Endothelial cell of umbilical vein (primary cell): ENCODE results near the gene MLLT6. TPM values are rescaled to one million over a fixed set of nuclear protein-coding genes. Genes with fewer than 3 reads are reported as not detected.

Experiments used
- BruUV-seq: library from RNA; stranded (reverse); fragments of 400-500 nt; replicated peaks from 2 replicates; lab custom pipeline; 2021; lab: Mats Ljungman, UMichigan
- CTCF ChIA-PET: fragments of 300-600, 350-600 bp; sonication (Branson Sonifier 250); formaldehyde crosslinking; loops from one replicate; lab custom pipeline; 2021; ENCODE audit warnings: antibody characterized with exemption, inconsistent platforms; lab: Charles Lee
- POLR2A ChIA-PET: fragments of 300-600, 350-600 bp; sonication (Branson Sonifier 250); formaldehyde crosslinking; loops from one replicate; lab custom pipeline; 2021; ENCODE audit warnings: antibody characterized with exemption, inconsistent platforms; lab: Charles Lee
- DNase-seq: peaks from one replicate; pipeline ENCODE4 v3.0.0-alpha.2; 2011; ENCODE audit warnings: low read depth, low spot score
- FAIRE-seq: peaks from 2 replicates; lab custom pipeline; 2011; peaks lifted over from hg19 to GRCh38; lab: Jason Lieb, UNC
- H2AFZ ChIP-seq: 2 replicates; pipeline ENCODE4 v1.6.0; 2012; ENCODE audit warnings: low read depth, low read length, control low read depth, inconsistent platforms
- H3K27ac ChIP-seq: 2 replicates; pipeline ENCODE4 v1.5.1; 2011; ENCODE audit warnings: low read depth, mild to moderate bottlenecking, control low read depth, low read length, moderate library complexity; ENCODE audit not compliant: insufficient read depth
- H3K27me3 ChIP-seq, 2 experiments: 2 replicates each; pipeline versions ENCODE4 v1.6.0 to v1.6.1; 2011; ENCODE audit warnings: low read length in 2 of 2, mixed read lengths in 1 of 2; ENCODE audit not compliant: control insufficient read depth in 2 of 2, insufficient read depth in 2 of 2
- H3K36me3 ChIP-seq, 2 experiments: 2 replicates in 1 of 2; 3 replicates in 1 of 2; pipeline ENCODE4 v1.5.1; 2011; ENCODE audit warnings: low read length in 2 of 2, mild to moderate bottlenecking in 1 of 2, moderate library complexity in 1 of 2; ENCODE audit not compliant: control insufficient read depth in 2 of 2, insufficient read depth in 2 of 2; ENCODE audit errors: extremely low read depth in 1 of 2
- H3K4me1 ChIP-seq: 3 replicates; pipeline ENCODE4 v1.5.1; 2011; ENCODE audit warnings: mild to moderate bottlenecking, low read length; ENCODE audit not compliant: control insufficient read depth, insufficient read depth; ENCODE audit errors: extremely low read depth
- H3K4me2 ChIP-seq: 2 replicates; pipeline ENCODE4 v1.6.1; 2011; ENCODE audit warnings: low read length, control low read depth, mixed read lengths; ENCODE audit not compliant: insufficient read depth
- H3K4me3 ChIP-seq, 3 experiments: fragments of 200-600 bp in 1 of 3; sonication (generic), shearing (Covaris generic) in 1 of 3; replicated peaks in 1 of 3; 2 replicates each; pipeline ENCODE4 v1.5.1; 2011 to 2016; ENCODE audit warnings: control low read depth in 3 of 3, low read length in 3 of 3, mild to moderate bottlenecking in 2 of 3, inconsistent platforms in 1 of 3, low read depth in 1 of 3, moderate library complexity in 1 of 3; ENCODE audit not compliant: insufficient read depth in 1 of 3
- H3K79me2 ChIP-seq: 2 replicates; pipeline ENCODE4 v1.6.0; 2012; ENCODE audit warnings: low read length, inconsistent platforms; ENCODE audit not compliant: control insufficient read depth, insufficient read depth
- H3K9ac ChIP-seq: replicated peaks from 2 replicates; pipeline ENCODE3; 2011; ENCODE audit warnings: low read length, control low read depth; ENCODE audit not compliant: insufficient read depth; ENCODE audit errors: extremely low read depth
- H3K9me1 ChIP-seq: replicated peaks from 3 replicates; pipeline ENCODE4 v1.6.0; 2011; ENCODE audit warnings: mild to moderate bottlenecking, low read length; ENCODE audit not compliant: control insufficient read depth, insufficient read depth; ENCODE audit errors: extremely low read depth
- H3K9me3 ChIP-seq: replicated peaks from 2 replicates; pipeline ENCODE4 v1.5.1; 2012; ENCODE audit warnings: low read length, inconsistent platforms; ENCODE audit not compliant: control insufficient read depth, insufficient read depth
- H4K20me1 ChIP-seq: replicated peaks from 2 replicates; pipeline ENCODE3; 2011; ENCODE audit warnings: mild to moderate bottlenecking, low read length; ENCODE audit not compliant: control insufficient read depth, insufficient read depth; ENCODE audit errors: extremely low read depth
- EZH2 ChIP-seq: IDR thresholded peaks from 2 replicates; pipeline ENCODE4 v1.6.1; 2012; ENCODE audit warnings: borderline replicate concordance, low read depth, mild to moderate bottlenecking, moderate library complexity, low read length, inconsistent platforms; ENCODE audit not compliant: severe bottlenecking
- FOS ChIP-seq: IDR thresholded peaks from 2 replicates; pipeline ENCODE4 v1.6.1; 2011; ENCODE audit warnings: mild to moderate bottlenecking, low read length, moderate library complexity, borderline replicate concordance; ENCODE audit not compliant: insufficient read depth
- GATA2 ChIP-seq: IDR thresholded peaks from 2 replicates; pipeline ENCODE4 v1.7.0; 2011; ENCODE audit warnings: low read depth, mild to moderate bottlenecking, moderate library complexity, mixed read lengths, low read length; ENCODE audit not compliant: insufficient read length, insufficient read depth
- JUN ChIP-seq: IDR thresholded peaks from 2 replicates; pipeline ENCODE4 v1.6.1; 2011; ENCODE audit warnings: borderline replicate concordance, low read depth; ENCODE audit not compliant: insufficient read length, insufficient read depth
- MYC ChIP-seq: IDR thresholded peaks from one replicate; pipeline ENCODE4 v1.6.1; 2011; ENCODE audit warnings: mild to moderate bottlenecking, low read depth, low read length
- dilution Hi-C: fragments of 300-500 bp; cut with MboI; formaldehyde crosslinking; loops from one replicate; pipeline ENCODE4 v1.15.0; 2019; ENCODE audit warnings: low sequenced_read_pairs; ENCODE audit not compliant: extremely low pct_ligation_motif_present
- intact Hi-C: fragments of 100-400 bp; cut with micrococcal nuclease; formaldehyde crosslinking; loops from one replicate; pipeline ENCODE4 v1.10.0; 2022
- polyA plus RNA-seq, 4 experiments: library from polyadenylated mRNA; depleted of rRNA in 3 of 4; stranded (reverse) in 3 of 4; unstranded in 1 of 4; fragments of >200 nt; gene quantifications; 2 replicates each; pipeline versions ENCODE4 v1.2.1 to v1.2.3, GENCODE V29; 2011 to 2012; ENCODE audit warnings: missing spikeins in 1 of 4
- total RNA-seq: library from RNA; stranded (reverse); gene quantifications from 2 replicates; pipeline ENCODE4 v1.2.3, GENCODE V29; 2021
- TF ChIP-seq, protein P1 (sequence below): IDR thresholded peaks from 2 replicates; pipeline ENCODE4 v1.6.1; 2011; ENCODE audit not compliant: insufficient read depth, insufficient read length
- TF ChIP-seq, protein P2 (sequence below), 2 donors: IDR thresholded peaks; 1 replicate in 1 of 2; 2 replicates in 1 of 2; pipeline ENCODE4 v1.5.1; 2011; ENCODE audit warnings: low read length in 2 of 2, mild to moderate bottlenecking in 2 of 2, moderate library complexity in 2 of 2, control low read depth in 1 of 2, inconsistent platforms in 1 of 2, low read depth in 1 of 2; ENCODE audit not compliant: insufficient read depth in 1 of 2; ENCODE audit errors: extremely low read depth in 1 of 2

MLLT6 gene
- total and polyA plus RNA-seq, 2 donors (not counting 3 experiments of a cell fraction or from before 2014, with no cell fraction given) = 32.1 to 85.4 TPM

DNA sequence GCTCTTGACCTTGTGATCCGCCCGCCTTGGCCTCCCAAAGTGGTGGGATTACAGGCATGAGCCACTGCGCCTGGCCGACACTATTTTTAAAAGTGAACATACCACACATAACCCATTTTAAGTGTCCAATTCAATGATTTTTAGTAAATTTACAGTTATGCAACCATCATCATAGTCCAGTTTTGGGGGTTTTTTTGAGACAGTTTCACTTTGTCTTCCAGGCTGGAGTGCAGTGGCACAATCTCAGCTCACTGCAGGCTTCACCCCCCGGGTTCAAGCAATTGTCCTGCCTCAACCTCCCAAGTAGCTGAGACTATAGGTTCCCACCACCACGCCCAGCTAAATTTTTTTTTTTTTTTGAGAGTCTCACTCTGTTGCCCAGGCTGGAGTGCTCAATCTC is 27.3 kb upstream of the MLLT6 start:
- Histone ChIP-seq H3K36me3 (no peaks in the 10 kb centered on the region), H3K4me2 (no peak overlapping the region), H3K79me2 (no peaks in the 10 kb centered on the region), H3K9me1 (no peaks in the 10 kb centered on the region), H4K20me1 (no peaks in the 10 kb centered on the region), H3K9me3 (no peaks in the 10 kb centered on the region), H3K27me3 (peaks cover 4 to 16% of the 10 kb centered on the region in 2 experiments), H3K9ac (no peak overlapping the region), H3K4me1 (peaks cover 14% of the 10 kb centered on the region), H2AFZ (no peak overlapping the region), H3K4me3 (no peak overlapping the region), H3K27ac (no peak overlapping the region)
- dilution Hi-C loops = no loop called here
- FAIRE-seq = no peak
- intact Hi-C loops = loop anchor here (1.0 kb wide), 5 partner anchors 24 to 475 kb away; partner anchors contain the start of gene CISD3
- ChIA-PET POLR2A (interaction anchor here (0.8 kb wide), 1 partner anchor 53 kb away, joined by 3 read pairs; no protein-coding TSS in a partner anchor), CTCF (interaction anchor here (1.1 to 7.9 kb wide), 14 partner anchors 9 to 475 kb away, joined by 3 to 138 read pairs (median 6); partner anchors contain the start of genes CISD3 and MLLT6)
- no peak for TF ChIP-seq MYC
- DNase-seq = no peak
- BruUV-seq = no TSS peak

DNA sequence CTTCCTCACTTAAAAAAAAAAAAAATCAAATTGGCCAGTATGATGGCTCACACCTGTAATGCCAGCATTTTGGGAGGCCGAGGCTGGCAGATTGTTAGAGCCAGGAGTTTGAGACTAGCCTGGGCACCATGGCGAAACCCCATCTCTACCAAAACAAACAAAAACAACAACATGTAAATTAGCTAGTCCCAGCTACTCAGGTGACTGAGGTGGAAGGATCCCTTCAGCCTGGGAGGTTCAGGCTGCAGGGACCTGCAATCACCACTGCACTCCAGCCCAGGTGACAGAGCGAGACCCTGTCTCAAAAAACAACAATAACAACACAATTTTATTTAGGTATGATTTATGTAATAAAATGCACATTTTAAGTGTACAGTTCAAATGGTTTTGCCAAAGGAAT is 24.0 kb upstream of the MLLT6 start:
- Histone ChIP-seq H3K9ac (no peak overlapping the region), H4K20me1 (no peaks in the 10 kb centered on the region), H3K9me1 (no peaks in the 10 kb centered on the region), H2AFZ (no peak overlapping the region), H3K4me1 (peaks cover 5% of the 10 kb centered on the region), H3K27me3 (no peaks in the 10 kb centered on the region), H3K36me3 (no peaks in the 10 kb centered on the region), H3K9me3 (no peaks in the 10 kb centered on the region), H3K79me2 (no peaks in the 10 kb centered on the region), H3K27ac (no peak overlapping the region), H3K4me3 (no peak overlapping the region), H3K4me2 (no peak overlapping the region)
- FAIRE-seq (no peak), DNase-seq (no peak)
- CTCF ChIA-PET = interaction anchor here (1.2 to 7.9 kb wide), 2 partner anchors 21 to 55 kb away, joined by 4 to 138 read pairs; no protein-coding TSS in a partner anchor
- BruUV-seq = no TSS peak
- TF ChIP-seq MYC (no peak), FOS (no peak), EZH2 (no peak), JUN (no peak), GATA2 (no peak)
- TF ChIP-seq, protein P1, sequence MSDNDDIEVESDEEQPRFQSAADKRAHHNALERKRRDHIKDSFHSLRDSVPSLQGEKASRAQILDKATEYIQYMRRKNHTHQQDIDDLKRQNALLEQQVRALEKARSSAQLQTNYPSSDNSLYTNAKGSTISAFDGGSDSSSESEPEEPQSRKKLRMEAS = no peak
- TF ChIP-seq, protein P2, sequence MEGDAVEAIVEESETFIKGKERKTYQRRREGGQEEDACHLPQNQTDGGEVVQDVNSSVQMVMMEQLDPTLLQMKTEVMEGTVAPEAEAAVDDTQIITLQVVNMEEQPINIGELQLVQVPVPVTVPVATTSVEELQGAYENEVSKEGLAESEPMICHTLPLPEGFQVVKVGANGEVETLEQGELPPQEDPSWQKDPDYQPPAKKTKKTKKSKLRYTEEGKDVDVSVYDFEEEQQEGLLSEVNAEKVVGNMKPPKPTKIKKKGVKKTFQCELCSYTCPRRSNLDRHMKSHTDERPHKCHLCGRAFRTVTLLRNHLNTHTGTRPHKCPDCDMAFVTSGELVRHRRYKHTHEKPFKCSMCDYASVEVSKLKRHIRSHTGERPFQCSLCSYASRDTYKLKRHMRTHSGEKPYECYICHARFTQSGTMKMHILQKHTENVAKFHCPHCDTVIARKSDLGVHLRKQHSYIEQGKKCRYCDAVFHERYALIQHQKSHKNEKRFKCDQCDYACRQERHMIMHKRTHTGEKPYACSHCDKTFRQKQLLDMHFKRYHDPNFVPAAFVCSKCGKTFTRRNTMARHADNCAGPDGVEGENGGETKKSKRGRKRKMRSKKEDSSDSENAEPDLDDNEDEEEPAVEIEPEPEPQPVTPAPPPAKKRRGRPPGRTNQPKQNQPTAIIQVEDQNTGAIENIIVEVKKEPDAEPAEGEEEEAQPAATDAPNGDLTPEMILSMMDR (IDR thresholded peaks at IDR 0.05; ENCODE audit: extremely low read depth in 1 of 2, insufficient read depth in 1 of 2, low read depth in 1 of 2, low read length in 2 of 2) = no peak
- POLR2A ChIA-PET = no interaction called here
- dilution Hi-C loops = no loop called here
- intact Hi-C loops = no loop called here
